ENCODE results near the gene TOP3B. TPM values are rescaled to one million over a fixed set of nuclear protein-coding genes. Genes with fewer than 3 reads are reported as not detected.

The TOP3B gene
- total RNA-seq, 1 experiment from 2014 or later = 29.1 TPM

- Histone ChIP-seq H3K27me3 (ENCODE audit: control insufficient read depth, insufficient read depth, low read length) (no peaks in the 10 kb centered on the region), H3K9me3 (ENCODE audit: control insufficient read depth, insufficient read depth, low read depth, low read length) (no peaks in the 10 kb centered on the region), H3K27ac (ENCODE audit: low read length) (no peak overlapping the region), H3K36me3 (ENCODE audit: control insufficient read depth, insufficient read depth, low read length) (0 out of 2 replicates have a peak, but pooled peaks cover 2% of the 10 kb centered on the region), H3K4me3 (ENCODE audit: low read depth in 2 of 2, low read length in 2 of 2) (no peak overlapping the region), H3K4me1 (ENCODE audit: control insufficient read depth, insufficient read depth, low read length) (peaks cover 4% of the 10 kb centered on the region)
- ChIA-PET CTCF (no interaction called here), POLR2A (no interaction called here)
- no peak for TF ChIP-seq SIN3A (IDR thresholded peaks at IDR 0.05; ENCODE audit: borderline replicate concordance, insufficient read depth, low read depth, low read length)
- TF ChIP-seq POLR2AphosphoS5 (IDR thresholded peaks at IDR 0.05; ENCODE audit: low read depth, low read length) = no peak
- TF ChIP-seq CTCF (IDR thresholded peaks at IDR 0.05) = no peak
- no peak for TF ChIP-seq REST (IDR thresholded peaks at IDR 0.05; ENCODE audit: insufficient read depth in 1 of 2, low read depth in 2 of 2, low read length in 1 of 2)
- no peak for TF ChIP-seq TCF7L2 (IDR thresholded peaks at IDR 0.05; ENCODE audit: low read depth, low read length)
- intact Hi-C loops (cut with micrococcal nuclease; ENCODE audit: unreplicated experiment) = no loop called here
- in situ Hi-C loops (cut with HindIII; ENCODE audit: low pct_unique_long_range_greater_than_20kb, low sequenced_read_pairs) = loop anchor here (25.0 kb wide), 1 partner anchor 121 kb away; no protein-coding TSS in a partner anchor
- BruUV-seq (replicated peaks) = no TSS peak
- ATAC-seq (no peak), DNase-seq (ENCODE audit: low read depth, low spot score) (no peak)
Observed at GRCh38 chr22:21933413-21933812, 49.2 kb downstream of the TOP3B start.

DNA sequence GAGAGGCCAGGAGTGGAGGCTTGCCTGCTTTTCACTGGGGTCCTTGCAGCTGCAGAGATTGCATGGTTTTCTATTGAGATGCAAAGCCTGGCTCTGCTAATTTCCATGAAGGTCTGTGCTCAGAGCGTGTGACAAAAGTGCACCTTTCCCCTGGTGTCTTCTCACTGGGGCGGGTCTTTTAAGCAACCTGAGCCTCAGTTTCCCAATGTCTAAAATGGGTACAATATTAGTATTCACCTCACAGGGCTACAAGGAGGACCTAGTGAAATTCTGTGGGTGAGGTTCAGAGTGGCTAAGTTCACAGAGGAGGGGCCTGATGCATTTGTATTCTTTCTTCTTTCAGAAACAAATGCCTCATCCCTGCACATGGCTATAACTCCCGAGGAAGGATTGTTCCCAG lies 50.2 kb downstream of the TOP3B start:
- H3K4me3 ChIP-seq (ENCODE audit: low read depth in 2 of 2, low read length in 2 of 2) = no peak overlapping the region
- no peaks in the 10 kb centered on the region for H3K4me1 ChIP-seq (ENCODE audit: control insufficient read depth, insufficient read depth, low read length)
- no peak overlapping the region for H3K27ac ChIP-seq (ENCODE audit: low read length)
- TF ChIP-seq CTCF (IDR thresholded peaks at IDR 0.05) (no peak), TCF7L2 (IDR thresholded peaks at IDR 0.05; ENCODE audit: low read depth, low read length) (no peak), SIN3A (IDR thresholded peaks at IDR 0.05; ENCODE audit: borderline replicate concordance, insufficient read depth, low read depth, low read length) (no peak), REST (IDR thresholded peaks at IDR 0.05; ENCODE audit: insufficient read depth in 1 of 2, low read depth in 2 of 2, low read length in 1 of 2) (no peak), POLR2AphosphoS5 (IDR thresholded peaks at IDR 0.05; ENCODE audit: low read depth, low read length) (no peak)
- BruUV-seq (replicated peaks) = no TSS peak
- H3K27me3 ChIP-seq (ENCODE audit: control insufficient read depth, insufficient read depth, low read length) = no peaks in the 10 kb centered on the region
- ATAC-seq = no peak
- no peak for DNase-seq (ENCODE audit: low read depth, low spot score)
- 0 out of 2 replicates have a peak, but pooled peaks cover 2% of the 10 kb centered on the region for H3K36me3 ChIP-seq (ENCODE audit: control insufficient read depth, insufficient read depth, low read length)
- POLR2A ChIA-PET = no interaction called here
- H3K9me3 ChIP-seq (ENCODE audit: control insufficient read depth, insufficient read depth, low read depth, low read length) = no peaks in the 10 kb centered on the region
- intact Hi-C loops (cut with micrococcal nuclease; ENCODE audit: unreplicated experiment) (no loop called here), in situ Hi-C loops (cut with HindIII; ENCODE audit: low pct_unique_long_range_greater_than_20kb, low sequenced_read_pairs) (loop anchor here (25.0 kb wide), 1 partner anchor 120 kb away; no protein-coding TSS in a partner anchor)
- CTCF ChIA-PET = no interaction called here
